HUES48 (cell line): ENCODE measurements around the gene C1orf216.
"Not testable (repeated sequence)": the region's sequence is repeated elsewhere in the genome, so short reads cannot be mapped to it uniquely, and the experiment has no call there.

Experiments used
- H3K27ac ChIP-seq: one replicate; pipeline ENCODE4 v1.7.0; 2013; ENCODE audit warnings: low read depth, low read length, inconsistent platforms
- H3K27me3 ChIP-seq: 2 replicates; pipeline ENCODE4 v1.6.1; 2013; ENCODE audit warnings: mild to moderate bottlenecking, low read length; ENCODE audit not compliant: control insufficient read depth, insufficient read depth
- H3K36me3 ChIP-seq: 2 replicates; pipeline ENCODE4 v1.6.1; 2013; ENCODE audit warnings: low read length; ENCODE audit not compliant: control insufficient read depth, insufficient read depth
- H3K4me1 ChIP-seq: 2 replicates; pipeline ENCODE4 v1.6.1; 2013; ENCODE audit warnings: mild to moderate bottlenecking, low read length; ENCODE audit not compliant: control insufficient read depth, insufficient read depth
- H3K4me3 ChIP-seq: 2 replicates; pipeline ENCODE4 v1.5.1; 2013; ENCODE audit warnings: mild to moderate bottlenecking, low read depth, low read length
- H3K9ac ChIP-seq: 2 replicates; pipeline ENCODE4 v1.6.1; 2013; ENCODE audit warnings: mild to moderate bottlenecking, low read depth, low read length, moderate library complexity
- H3K9me3 ChIP-seq: 2 replicates; pipeline ENCODE4 v1.6.1; 2013; ENCODE audit warnings: low read length; ENCODE audit not compliant: control insufficient read depth, insufficient read depth

C1orf216 gene

GRCh38 chr1:35726450-35727433 lies 8.1 kb upstream of the C1orf216 start:
- H3K4me1 ChIP-seq, result peaks cover 8% of the 10 kb centered on the region
- no peak overlapping the region for H3K27ac ChIP-seq
- no peak overlapping the region for H3K4me3 ChIP-seq
- no peaks in the 10 kb centered on the region for H3K9me3 ChIP-seq
- no peak overlapping the region for H3K9ac ChIP-seq
- no peaks in the 10 kb centered on the region for H3K27me3 ChIP-seq
- H3K36me3 ChIP-seq, result peaks cover 3% of the 10 kb centered on the region

GRCh38 chr1:35725596-35725995 lies 6.9 kb upstream of the C1orf216 start:
- H3K27ac ChIP-seq, result no peak overlapping the region
- H3K4me3 ChIP-seq, result no peak overlapping the region
- H3K36me3 ChIP-seq, result no peaks in the 10 kb centered on the region; the same call in 1 of the 2 replicates
- peaks cover 8% of the 10 kb centered on the region for H3K4me1 ChIP-seq
- no peaks in the 10 kb centered on the region for H3K9me3 ChIP-seq
- H3K9ac ChIP-seq, result no peak overlapping the region
- H3K27me3 ChIP-seq, result no peaks in the 10 kb centered on the region

DNA sequence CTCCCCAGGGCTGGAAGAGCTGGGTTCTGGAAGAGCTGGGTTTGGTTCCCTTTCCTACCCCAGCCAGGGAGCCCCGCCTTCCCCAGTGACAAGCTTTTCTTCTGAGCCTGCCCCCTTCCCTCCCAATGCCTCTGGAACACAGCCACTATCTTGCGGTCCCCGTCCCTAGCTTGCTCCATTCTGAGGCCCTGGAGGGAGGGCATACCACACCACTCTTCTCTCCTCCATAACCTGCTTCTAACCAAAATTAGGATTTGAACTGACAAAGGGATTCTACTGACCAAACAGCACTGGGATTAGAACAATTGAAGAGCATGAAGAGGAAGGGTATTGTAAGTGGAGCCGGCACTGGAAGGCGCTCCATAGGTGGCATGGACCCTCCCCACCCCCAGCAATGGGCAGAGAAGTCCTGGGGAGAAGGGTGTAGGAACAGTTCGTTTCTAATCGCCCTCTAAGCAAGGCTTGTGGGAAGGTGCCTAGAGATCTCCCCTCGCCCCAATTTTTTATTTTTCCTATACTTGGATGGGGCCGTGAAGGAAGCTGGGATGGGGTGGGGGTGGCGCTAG lies 690 bp downstream of the C1orf216 start:
- H3K9me3 ChIP-seq, result no peaks in the 10 kb centered on the region
- peaks cover 10% of the 10 kb centered on the region for H3K4me1 ChIP-seq
- H3K27me3 ChIP-seq, result peaks cover 4% of the 10 kb centered on the region; the same call in 1 of the 2 replicates
- H3K36me3 ChIP-seq, result peaks cover 18% of the 10 kb centered on the region
- peak overlapping the region; percentile 60 for H3K9ac ChIP-seq
- H3K4me3 ChIP-seq, result peak overlapping the region; percentile 72
- peak overlapping the region; percentile 43 for H3K27ac ChIP-seq

- Histone ChIP-seq H3K36me3 (peaks cover 18% of the 10 kb centered on the region), H3K27me3 (peaks cover 4% of the 10 kb centered on the region; the same call in 1 of the 2 replicates), H3K9ac (no peak overlapping the region), H3K27ac (no peak overlapping the region), H3K9me3 (no peaks in the 10 kb centered on the region), H3K4me1 (peaks cover 10% of the 10 kb centered on the region), H3K4me3 (no peak overlapping the region)
Observed at GRCh38 chr1:35715568-35716002, 3.1 kb downstream of the C1orf216 start.

DNA sequence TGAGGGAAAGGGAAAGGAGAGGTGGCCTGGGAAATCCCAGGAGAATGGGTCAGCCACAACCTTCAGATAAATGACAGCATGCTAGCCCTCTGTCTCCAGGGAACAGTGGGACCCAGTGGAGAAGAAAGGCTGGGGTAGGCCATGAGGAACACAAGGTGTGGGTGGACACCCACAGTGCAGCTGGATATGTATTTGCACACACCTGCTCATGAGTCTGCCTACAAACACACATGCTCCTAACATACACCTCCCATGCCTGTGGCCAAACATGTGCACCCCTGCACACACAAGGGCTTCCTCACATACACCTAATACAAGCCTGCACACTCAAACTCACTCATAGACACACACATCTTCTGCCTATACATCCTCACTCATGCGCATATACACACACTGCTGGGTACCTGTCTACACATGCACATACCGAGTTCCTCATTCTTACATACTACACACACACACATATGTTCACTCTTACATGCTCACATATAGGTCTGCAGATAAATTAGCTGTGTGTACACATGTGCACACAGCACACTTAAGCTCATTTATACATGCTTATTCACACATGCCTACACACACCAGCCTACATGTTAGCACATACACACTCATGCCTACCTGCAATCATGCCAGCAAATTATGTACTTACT lies 3.6 kb downstream of the C1orf216 start:
- H3K4me3 ChIP-seq, result no peak overlapping the region

GRCh38 chr1:35711098-35711497 lies 7.6 kb downstream of the C1orf216 start:
- H3K4me1 ChIP-seq, result peaks cover 15% of the 10 kb centered on the region
- not testable (repeated sequence) for H3K9me3 ChIP-seq, H3K9ac ChIP-seq, H3K4me3 ChIP-seq, H3K27ac ChIP-seq
- H3K27me3 ChIP-seq, result peaks cover 21% of the 10 kb centered on the region
- peaks cover 16% of the 10 kb centered on the region for H3K36me3 ChIP-seq

More for the DNA sequence above, 3.6 kb downstream of the C1orf216 start:
- Histone ChIP-seq H3K9me3 (no peaks in the 10 kb centered on the region), H3K27ac (no peak overlapping the region), H3K9ac (no peak overlapping the region), H3K4me1 (peaks cover 10% of the 10 kb centered on the region), H3K27me3 (peaks cover 4% of the 10 kb centered on the region; the same call in 1 of the 2 replicates), H3K36me3 (peaks cover 18% of the 10 kb centered on the region)

GRCh38 chr1:35708952-35709351 lies 9.7 kb downstream of the C1orf216 start:
- peaks cover 15% of the 10 kb centered on the region for H3K4me1 ChIP-seq
- no peak overlapping the region for H3K9ac ChIP-seq
- no peaks in the 10 kb centered on the region for H3K9me3 ChIP-seq
- H3K27me3 ChIP-seq, result peaks cover 21% of the 10 kb centered on the region
- H3K27ac ChIP-seq, result no peak overlapping the region
- H3K36me3 ChIP-seq, result 0 out of 2 replicates have a peak, but pooled peaks cover under 1% of the 10 kb centered on the region
- H3K4me3 ChIP-seq, result peak overlapping the region; percentile 74

GRCh38 chr1:35708441-35708921 lies 10.2 kb downstream of the C1orf216 start:
- Histone ChIP-seq H3K9ac (peak overlapping the region; percentile 61; the same call in 1 of the 2 replicates), H3K4me1 (peaks cover 15% of the 10 kb centered on the region), H3K9me3 (no peaks in the 10 kb centered on the region), H3K36me3 (no peaks in the 10 kb centered on the region), H3K27ac (no peak overlapping the region), H3K4me3 (peak overlapping the region; percentile 74), H3K27me3 (peaks cover 21% of the 10 kb centered on the region)

- peaks cover 18% of the 10 kb centered on the region for H3K4me1 ChIP-seq
- H3K36me3 ChIP-seq, result no peaks in the 10 kb centered on the region
- H3K27ac ChIP-seq, result no peak overlapping the region
- peaks cover 21% of the 10 kb centered on the region for H3K27me3 ChIP-seq
- no peaks in the 10 kb centered on the region for H3K9me3 ChIP-seq
- peak overlapping the region; percentile 74 for H3K4me3 ChIP-seq
- H3K9ac ChIP-seq, result peak overlapping the region; percentile 61
Observed at GRCh38 chr1:35707601-35708440, 10.9 kb downstream of the C1orf216 start.
